Measurements from ENCODE around the gene HMBS. TPM values are rescaled to one million over a fixed set of nuclear protein-coding genes. Genes with fewer than 3 reads are reported as not detected.

Gene HMBS
- total and polyA plus RNA-seq, 2 of the 8 experiments (the other 6 are each of a cell fraction or from before 2014, with no cell fraction given), result 69.3 to 109 TPM

GRCh38 chr11:119117004-119117706 lies 32.5 kb downstream of the HMBS start (continued):
- no peak for TF ChIP-seq RNF2 (IDR thresholded peaks at IDR 0.05; ENCODE audit: borderline replicate concordance, low read depth, low read length, missing control alignments, poor library complexity, severe bottlenecking)
- no peak for TF ChIP-seq CTBP2 (IDR thresholded peaks at IDR 0.05; ENCODE audit: borderline replicate concordance, insufficient read depth, insufficient read length, low read length)
- TF ChIP-seq ASH2L (IDR thresholded peaks at IDR 0.05; ENCODE audit: low read length), result no peak
- no peak for TF ChIP-seq USF2 (IDR thresholded peaks at IDR 0.05; ENCODE audit: low read length)
- no peak for TF ChIP-seq NANOG (IDR thresholded peaks at IDR 0.05; ENCODE audit: insufficient read depth, low read depth, low read length, poor library complexity, severe bottlenecking)
